ENCODE results near the gene USP20. TPM values are rescaled to one million over a fixed set of nuclear protein-coding genes. Genes with fewer than 3 reads are reported as not detected.

USP20 gene
- total RNA-seq, 1 experiment from 2014 or later = 16.8 TPM

DNA sequence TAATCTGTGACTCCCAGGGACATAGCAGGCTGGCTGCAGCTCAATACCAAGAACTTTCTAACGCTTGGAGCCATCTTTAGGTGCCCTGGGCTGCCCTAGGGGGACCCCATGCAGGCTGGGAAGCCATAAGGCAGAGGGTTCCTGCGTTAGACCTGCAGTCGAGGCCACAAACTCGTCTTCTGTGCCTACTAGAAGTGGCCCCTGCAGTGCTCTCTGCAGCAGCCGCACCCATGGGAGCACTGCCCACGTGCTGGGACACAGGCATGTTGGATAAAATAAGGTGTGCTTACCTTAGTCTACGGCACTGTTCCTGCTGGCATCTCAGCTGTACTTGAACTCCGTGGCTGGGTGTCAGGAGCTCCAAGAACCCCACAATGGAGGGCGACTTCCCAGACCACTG lies 22.9 kb upstream of the USP20 start:
- Histone ChIP-seq H4K20me1 (ENCODE audit: insufficient read depth) (0 out of 2 replicates have a peak, but pooled peaks cover 3% of the 10 kb centered on the region), H3K79me2 (ENCODE audit: insufficient read depth, low read length) (no peaks in the 10 kb centered on the region), H3K36me3 (ENCODE audit: control insufficient read depth in 1 of 2, insufficient read depth in 2 of 2, low read length in 2 of 2) (peaks cover 12 to 13% of the 10 kb centered on the region in 2 experiments; a peak in 3 of 4 replicates), H3K9ac (ENCODE audit: low read length) (no peak overlapping the region), H3K9me2 (ENCODE audit: insufficient read depth) (no peaks in the 10 kb centered on the region), H3K4me1 (ENCODE audit: control insufficient read depth in 1 of 2, insufficient read depth in 2 of 2, low read length in 2 of 2) (no peaks in the 10 kb centered on the region), H3K27me3 (ENCODE audit: insufficient read depth, low read length) (no peaks in the 10 kb centered on the region), H3K27ac (ENCODE audit: low read depth, low read length) (no peak overlapping the region), H3K9me3 (ENCODE audit: control insufficient read depth in 1 of 2, insufficient read depth in 1 of 2, low read depth in 1 of 2, low read length in 2 of 2) (no peaks in the 10 kb centered on the region), H3K4me2 (ENCODE audit: low read length) (no peak overlapping the region), H3K4me3 (replicated peaks in 1 of 2; ENCODE audit: low read depth in 1 of 2, low read length in 2 of 2) (no peak overlapping the region), H2AFZ (ENCODE audit: low read depth, low read length, poor library complexity, severe bottlenecking) (no peak overlapping the region)
- ATAC-seq (peak; percentile 23; the same call in 1 of the 2 replicates), DNase-seq (ENCODE audit: low read depth, low spot score) (no peak)
- TF ChIP-seq ZNF274 (IDR thresholded peaks at IDR 0.05; ENCODE audit: low read depth, low read length) = no peak
- no peak for TF ChIP-seq CEBPB (IDR thresholded peaks at IDR 0.05; ENCODE audit: low read depth)
- TF ChIP-seq JUND (IDR thresholded peaks at IDR 0.05) = no peak
- TF ChIP-seq FOSL1 (IDR thresholded peaks at IDR 0.05; ENCODE audit: low read depth) = no peak
- TF ChIP-seq EZH2phosphoT487 (IDR thresholded peaks at IDR 0.05; ENCODE audit: borderline replicate concordance) = no peak
- TF ChIP-seq SIN3A (IDR thresholded peaks at IDR 0.05; ENCODE audit: low read depth) = no peak
- no peak for TF ChIP-seq EZH2 (IDR thresholded peaks at IDR 0.05)
- TF ChIP-seq, protein P1, sequence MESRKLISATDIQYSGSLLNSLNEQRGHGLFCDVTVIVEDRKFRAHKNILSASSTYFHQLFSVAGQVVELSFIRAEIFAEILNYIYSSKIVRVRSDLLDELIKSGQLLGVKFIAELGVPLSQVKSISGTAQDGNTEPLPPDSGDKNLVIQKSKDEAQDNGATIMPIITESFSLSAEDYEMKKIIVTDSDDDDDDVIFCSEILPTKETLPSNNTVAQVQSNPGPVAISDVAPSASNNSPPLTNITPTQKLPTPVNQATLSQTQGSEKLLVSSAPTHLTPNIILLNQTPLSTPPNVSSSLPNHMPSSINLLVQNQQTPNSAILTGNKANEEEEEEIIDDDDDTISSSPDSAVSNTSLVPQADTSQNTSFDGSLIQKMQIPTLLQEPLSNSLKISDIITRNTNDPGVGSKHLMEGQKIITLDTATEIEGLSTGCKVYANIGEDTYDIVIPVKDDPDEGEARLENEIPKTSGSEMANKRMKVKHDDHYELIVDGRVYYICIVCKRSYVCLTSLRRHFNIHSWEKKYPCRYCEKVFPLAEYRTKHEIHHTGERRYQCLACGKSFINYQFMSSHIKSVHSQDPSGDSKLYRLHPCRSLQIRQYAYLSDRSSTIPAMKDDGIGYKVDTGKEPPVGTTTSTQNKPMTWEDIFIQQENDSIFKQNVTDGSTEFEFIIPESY (IDR thresholded peaks at IDR 0.05; ENCODE audit: extremely low read depth, insufficient replicate concordance, low read length) = no peak
- TF ChIP-seq CBX3 (IDR thresholded peaks at IDR 0.05; ENCODE audit: low read depth) = no peak
- TF ChIP-seq, protein P2, sequence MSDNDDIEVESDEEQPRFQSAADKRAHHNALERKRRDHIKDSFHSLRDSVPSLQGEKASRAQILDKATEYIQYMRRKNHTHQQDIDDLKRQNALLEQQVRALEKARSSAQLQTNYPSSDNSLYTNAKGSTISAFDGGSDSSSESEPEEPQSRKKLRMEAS (IDR thresholded peaks at IDR 0.05) = no peak
- TF ChIP-seq ZFX (IDR thresholded peaks at IDR 0.05) = no peak
- no peak for TF ChIP-seq ELF1 (IDR thresholded peaks at IDR 0.05; ENCODE audit: borderline replicate concordance, low read depth)
- no peak for TF ChIP-seq TCF7L2 (IDR thresholded peaks at IDR 0.05; ENCODE audit: borderline replicate concordance, extremely low read depth, insufficient read depth, insufficient read length)
- TF ChIP-seq YY1 (IDR thresholded peaks at IDR 0.05; ENCODE audit: extremely low read depth, insufficient replicate concordance, low read depth, low read length) = no peak
- TF ChIP-seq SRF (IDR thresholded peaks at IDR 0.05; ENCODE audit: low read depth) = no peak
- TF ChIP-seq, protein P3, sequence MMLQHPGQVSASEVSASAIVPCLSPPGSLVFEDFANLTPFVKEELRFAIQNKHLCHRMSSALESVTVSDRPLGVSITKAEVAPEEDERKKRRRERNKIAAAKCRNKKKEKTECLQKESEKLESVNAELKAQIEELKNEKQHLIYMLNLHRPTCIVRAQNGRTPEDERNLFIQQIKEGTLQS (IDR thresholded peaks at IDR 0.05) = no peak
- no TSS peak for BruUV-seq (replicated peaks)
- CTCF ChIA-PET = no interaction called here
- POLR2A ChIA-PET = no interaction called here
- RAD21 ChIA-PET (ENCODE audit: low non-redundant PET in 1 of 2, low total read pairs in 2 of 2, uncharacterized antibody in 2 of 2, unreplicated experiment in 2 of 2) = no interaction called here
- intact Hi-C loops (cut with micrococcal nuclease) = no loop called here

All from HCT116 (cell line).